DND-41 (cell line): ENCODE measurements around the gene KCNB1.

Experiments used
- CTCF ChIP-seq: IDR thresholded peaks from 2 replicates; pipeline ENCODE4 v1.5.1; 2012; ENCODE audit warnings: borderline replicate concordance, low read length, moderate library complexity, mild to moderate bottlenecking; ENCODE audit not compliant: poor library complexity, severe bottlenecking; ENCODE audit errors: extremely low read depth
- EZH2 ChIP-seq: IDR thresholded peaks from 3 replicates; pipeline ENCODE4 v1.6.1; 2012; ENCODE audit warnings: borderline replicate concordance, low read depth, mild to moderate bottlenecking, moderate library complexity, low read length, inconsistent platforms; ENCODE audit not compliant: severe bottlenecking

GRCh38 chr20:49339123-49339522 lies 143.3 kb downstream of the KCNB1 start:
- TF ChIP-seq EZH2 = no peak
- TF ChIP-seq CTCF = no peak
